ENCODE measurements around the gene MAGI2.
"Not testable (repeated sequence)": the region's sequence is repeated elsewhere in the genome, so short reads cannot be mapped to it uniquely, and the experiment has no call there.

MAGI2 gene

DNA sequence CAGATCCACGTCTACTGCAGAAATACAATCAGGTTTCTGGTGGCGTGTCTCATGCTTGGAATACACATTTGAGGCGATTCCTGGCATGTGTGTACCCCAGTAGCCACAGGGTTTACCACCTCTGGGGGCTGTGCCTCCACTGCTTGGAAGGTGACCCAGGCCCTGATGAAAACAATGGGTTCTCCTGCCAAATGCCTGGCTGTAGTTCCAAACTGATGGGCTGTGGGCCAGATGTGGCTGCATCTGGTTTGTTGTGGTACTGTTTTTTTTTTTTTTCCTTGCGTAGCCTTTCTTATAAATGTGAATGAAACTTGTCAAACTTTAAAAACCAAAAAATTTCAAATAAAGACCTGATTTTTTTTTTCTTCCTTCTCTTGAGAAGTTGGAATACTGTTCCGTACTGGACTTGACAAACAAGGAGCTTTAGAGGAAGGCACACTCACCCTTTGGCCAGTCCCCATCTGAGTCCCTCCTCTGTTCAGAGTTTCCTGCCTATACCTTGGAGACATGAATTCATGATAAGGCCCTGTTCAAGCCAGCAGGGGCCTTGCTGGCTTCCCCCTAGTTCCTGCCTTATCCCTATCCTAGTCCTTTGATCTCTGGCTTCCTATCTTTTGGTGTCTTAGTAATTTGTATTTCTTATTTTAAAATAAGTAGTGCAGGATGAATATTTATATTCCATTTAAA is 1437.8 kb downstream of the MAGI2 start:
- H3K27me3 Mint-ChIP-seq, result peaks cover 32% of the 10 kb centered on the region
- H3K27ac Mint-ChIP-seq (ENCODE audit: low read depth), result no peak overlapping the region
- peaks cover 7% of the 10 kb centered on the region for H3K36me3 Mint-ChIP-seq (ENCODE audit: insufficient read depth)
- H3K4me1 Mint-ChIP-seq, result peaks cover 18% of the 10 kb centered on the region
- no peak overlapping the region for H3K4me3 Mint-ChIP-seq
- H3K9me3 Mint-ChIP-seq, result no peaks in the 10 kb centered on the region
- ATAC-seq (replicated peaks; ENCODE audit: extremely low read depth, poor library complexity, severe bottlenecking), result no peak
- DNase-seq (ENCODE audit: low spot score in 2 of 2), result no peak

DNA sequence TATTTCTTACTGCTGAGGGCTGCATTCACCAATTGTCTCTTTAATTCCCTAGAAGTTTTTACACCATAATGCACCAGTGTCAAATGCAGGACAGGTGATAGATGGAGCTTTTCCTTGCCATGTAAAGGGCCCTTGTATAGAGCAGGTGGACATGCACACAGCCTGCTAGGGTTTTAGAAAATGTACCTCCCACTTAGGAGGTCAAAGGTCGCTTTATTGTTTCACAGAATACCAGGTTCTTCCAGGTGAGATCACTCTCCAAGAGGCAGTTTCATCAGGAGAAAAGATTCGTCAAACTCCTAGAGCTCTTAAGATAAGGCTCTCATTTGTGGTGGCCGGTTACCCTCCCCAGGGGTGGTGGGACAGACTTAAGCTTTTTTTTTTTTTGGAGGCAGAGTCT is 1439.1 kb downstream of the MAGI2 start:
- no peak for ATAC-seq (replicated peaks; ENCODE audit: extremely low read depth, poor library complexity, severe bottlenecking)
- H3K27ac Mint-ChIP-seq (ENCODE audit: low read depth), result no peak overlapping the region
- peaks cover 13% of the 10 kb centered on the region for H3K4me1 Mint-ChIP-seq
- peaks cover 32% of the 10 kb centered on the region for H3K27me3 Mint-ChIP-seq
- DNase-seq (ENCODE audit: low spot score in 2 of 2), result no peak
- no peaks in the 10 kb centered on the region for H3K9me3 Mint-ChIP-seq
- no peak overlapping the region for H3K4me3 Mint-ChIP-seq
- peaks cover 5% of the 10 kb centered on the region for H3K36me3 Mint-ChIP-seq (ENCODE audit: insufficient read depth)

DNA sequence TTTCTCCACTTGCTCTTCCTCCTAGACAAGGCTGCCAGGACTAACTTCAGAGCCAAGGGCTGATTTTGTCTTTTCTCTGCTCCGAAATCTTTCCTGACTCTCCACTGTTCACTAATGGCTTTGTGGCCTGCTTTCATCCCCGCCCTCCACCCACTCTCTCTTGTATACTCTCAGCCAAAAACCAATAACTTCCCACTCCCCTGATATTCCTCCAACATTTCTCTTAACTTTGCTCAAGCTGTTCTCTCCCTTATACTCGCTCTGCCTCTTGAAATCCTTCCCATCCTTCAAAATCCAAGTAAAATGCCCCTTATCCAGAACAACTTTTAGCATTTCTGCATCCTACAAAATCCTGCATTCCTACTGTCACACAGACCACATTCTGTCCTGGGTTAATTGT is 1440.1 kb downstream of the MAGI2 start:
- Mint-ChIP-seq H3K4me1 (peaks cover 7% of the 10 kb centered on the region), H3K27me3 (peaks cover 32% of the 10 kb centered on the region), H3K36me3 (ENCODE audit: insufficient read depth) (peaks cover 3% of the 10 kb centered on the region), H3K9me3 (no peaks in the 10 kb centered on the region), H3K4me3 (no peak overlapping the region), H3K27ac (ENCODE audit: low read depth) (no peak overlapping the region)
- ATAC-seq (replicated peaks; ENCODE audit: extremely low read depth, poor library complexity, severe bottlenecking), result no peak
- no peak for DNase-seq (ENCODE audit: low spot score in 2 of 2)

DNA sequence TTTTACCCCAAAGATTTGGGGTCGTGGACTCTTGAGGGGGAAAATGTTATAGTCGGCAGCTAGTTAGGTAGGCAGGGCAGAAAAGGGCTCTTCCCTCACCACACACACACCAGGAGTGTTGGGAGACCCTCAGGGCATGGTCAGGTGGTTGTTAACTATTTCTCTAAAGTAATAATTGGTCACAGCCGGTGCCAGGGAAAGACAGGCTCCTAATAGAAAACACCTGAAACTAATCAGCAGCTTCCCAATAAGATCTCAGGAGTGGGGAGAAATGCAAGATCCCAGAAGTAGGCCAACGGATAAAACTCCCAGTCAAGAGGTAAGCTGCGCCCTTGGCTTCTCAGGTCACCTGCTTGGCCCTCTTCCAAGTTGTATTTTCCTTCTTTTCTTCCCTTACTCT is 1441.8 kb downstream of the MAGI2 start:
- no peak for ATAC-seq (replicated peaks; ENCODE audit: extremely low read depth, poor library complexity, severe bottlenecking)
- H3K4me3 Mint-ChIP-seq, result no peak overlapping the region
- H3K27ac Mint-ChIP-seq (ENCODE audit: low read depth), result no peak overlapping the region

DNA sequence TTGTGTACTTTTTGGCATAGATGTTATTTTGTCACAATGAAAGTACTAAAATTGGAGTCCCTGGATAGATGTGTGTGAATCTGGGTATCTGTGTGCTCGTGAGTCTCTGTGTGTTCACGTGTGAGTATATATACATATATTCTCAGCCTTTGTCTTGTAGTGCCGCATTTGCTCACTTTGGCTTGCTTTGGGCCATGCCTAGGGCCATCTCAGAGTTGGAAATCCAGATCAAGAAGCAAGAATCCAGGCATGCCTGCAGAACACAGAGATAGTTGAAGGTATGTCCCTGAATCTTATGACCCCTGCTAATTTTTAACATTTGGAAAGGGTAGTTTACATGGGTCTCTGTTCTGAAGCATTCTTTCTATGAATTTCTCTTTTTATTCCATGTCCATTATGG is 1446.2 kb downstream of the MAGI2 start:
- Mint-ChIP-seq H3K4me1 (no peaks in the 10 kb centered on the region), H3K4me3 (no peak overlapping the region), H3K36me3 (ENCODE audit: insufficient read depth) (no peaks in the 10 kb centered on the region), H3K27me3 (peaks cover 4% of the 10 kb centered on the region), H3K27ac (ENCODE audit: low read depth) (no peak overlapping the region), H3K9me3 (no peaks in the 10 kb centered on the region)
- DNase-seq (ENCODE audit: low spot score in 2 of 2), result no peak
- ATAC-seq (replicated peaks; ENCODE audit: extremely low read depth, poor library complexity, severe bottlenecking), result no peak

More for the DNA sequence above, 1441.8 kb downstream of the MAGI2 start:
- DNase-seq (ENCODE audit: low spot score in 2 of 2), result no peak
- Mint-ChIP-seq H3K9me3 (no peaks in the 10 kb centered on the region), H3K4me1 (no peaks in the 10 kb centered on the region), H3K36me3 (ENCODE audit: insufficient read depth) (peaks cover 2% of the 10 kb centered on the region), H3K27me3 (peaks cover 23% of the 10 kb centered on the region)

DNA sequence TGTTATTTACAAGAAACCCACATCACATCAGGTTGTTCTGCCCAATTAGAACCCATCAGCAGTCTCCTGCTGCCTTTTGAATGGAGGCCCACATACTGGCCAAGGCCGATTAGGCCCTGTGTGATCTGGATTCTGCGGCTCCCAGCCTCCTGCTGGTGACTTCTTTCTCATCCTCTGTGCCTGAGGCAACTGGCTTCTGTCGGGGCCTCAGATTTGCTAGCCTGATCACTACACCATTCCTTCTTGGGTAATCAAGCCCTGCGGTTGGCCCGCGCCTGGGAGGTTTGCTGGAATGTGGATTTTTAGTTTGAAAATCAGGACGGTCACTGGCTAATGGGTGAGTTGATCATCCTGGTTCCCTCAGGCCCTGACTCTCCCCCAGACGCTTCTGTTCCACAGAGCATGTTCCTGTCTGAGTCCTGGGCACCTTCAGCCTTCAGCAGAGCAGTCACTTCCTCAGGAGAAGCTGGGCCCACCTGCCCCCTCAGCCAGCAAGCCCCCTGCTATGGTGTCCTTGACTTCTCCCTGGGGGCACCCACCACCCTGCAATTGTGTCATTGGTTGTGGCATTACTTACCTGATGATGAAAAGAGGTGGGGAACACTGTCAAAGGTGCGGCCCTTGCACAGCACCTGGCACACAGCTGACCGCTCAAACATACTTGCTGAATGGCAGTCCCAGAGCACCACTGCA is 1447.3 kb downstream of the MAGI2 start:
- H3K4me3 Mint-ChIP-seq, result no peak overlapping the region
- no peak overlapping the region for H3K27ac Mint-ChIP-seq (ENCODE audit: low read depth)
- no peak for DNase-seq (ENCODE audit: low spot score in 2 of 2)
- H3K4me1 Mint-ChIP-seq, result no peaks in the 10 kb centered on the region
- no peaks in the 10 kb centered on the region for H3K36me3 Mint-ChIP-seq (ENCODE audit: insufficient read depth)
- H3K27me3 Mint-ChIP-seq, result no peaks in the 10 kb centered on the region
- ATAC-seq (replicated peaks; ENCODE audit: extremely low read depth, poor library complexity, severe bottlenecking), result no peak
- no peaks in the 10 kb centered on the region for H3K9me3 Mint-ChIP-seq

DNA sequence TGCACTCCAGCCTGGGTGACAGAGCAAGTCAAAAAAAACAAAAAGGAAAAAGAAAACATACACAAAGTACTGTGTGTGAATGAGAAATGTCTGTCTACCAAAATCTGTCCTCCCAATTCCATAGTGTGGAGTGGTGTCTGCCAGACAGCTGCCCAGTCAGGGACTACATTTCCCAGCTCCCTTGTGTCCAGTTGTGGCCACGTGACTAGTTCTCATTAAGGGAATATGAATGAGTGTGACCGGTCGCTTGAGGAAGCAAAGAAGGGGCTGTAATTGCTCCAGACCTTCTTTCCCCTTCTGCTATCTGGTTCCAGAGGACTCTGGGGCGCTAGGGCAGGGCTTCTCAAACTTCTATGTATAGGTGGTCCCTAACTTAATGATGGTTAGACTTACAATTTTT is 1450.8 kb downstream of the MAGI2 start:
- Mint-ChIP-seq H3K4me1 (no peaks in the 10 kb centered on the region), H3K4me3 (no peak overlapping the region), H3K9me3 (no peaks in the 10 kb centered on the region), H3K27me3 (no peaks in the 10 kb centered on the region), H3K27ac (ENCODE audit: low read depth) (no peak overlapping the region), H3K36me3 (ENCODE audit: insufficient read depth) (no peaks in the 10 kb centered on the region)
- DNase-seq (ENCODE audit: low spot score in 2 of 2), result no peak
- no peak for ATAC-seq (replicated peaks; ENCODE audit: extremely low read depth, poor library complexity, severe bottlenecking)

DNA sequence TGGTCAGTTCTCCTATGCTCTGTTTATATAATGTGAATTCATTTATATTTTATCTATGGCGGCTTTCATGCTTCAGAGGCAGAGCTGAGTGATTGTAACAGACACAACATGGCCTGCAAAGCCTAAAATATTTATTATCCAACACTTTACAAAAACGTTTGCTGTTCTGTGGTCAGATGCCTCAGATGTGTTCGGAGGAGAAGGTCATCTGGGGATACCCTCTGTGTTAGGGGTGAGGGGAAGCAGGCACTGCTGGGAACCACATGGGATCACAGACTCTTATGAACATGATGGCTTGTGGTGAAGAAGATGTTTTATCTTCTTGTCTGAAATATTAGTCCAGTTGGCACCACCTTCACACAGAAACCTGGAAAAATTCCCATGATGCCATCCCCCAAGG is 1451.4 kb downstream of the MAGI2 start:
- ATAC-seq (replicated peaks; ENCODE audit: extremely low read depth, poor library complexity, severe bottlenecking), result no peak

DNA sequence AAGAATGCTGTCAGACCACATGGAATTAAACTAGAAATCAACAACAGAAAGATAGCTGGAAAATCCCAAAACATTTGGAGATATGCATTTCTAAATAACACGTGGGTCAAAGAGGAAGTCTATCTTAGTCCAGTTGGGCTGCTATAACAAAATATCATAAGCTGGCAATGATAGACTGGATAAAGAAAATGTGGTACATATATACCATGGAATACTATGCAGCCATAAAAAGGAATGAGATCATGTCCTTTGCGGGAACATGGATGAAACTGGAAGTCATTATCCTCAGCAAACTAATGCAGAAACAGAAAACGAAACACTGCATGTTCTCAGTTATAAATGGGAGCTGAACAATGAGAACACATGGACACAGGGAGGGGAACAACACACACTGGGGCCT is 1454.3 kb downstream of the MAGI2 start:
- H3K9me3 Mint-ChIP-seq; H3K36me3 Mint-ChIP-seq (ENCODE audit: insufficient read depth); H3K4me1 Mint-ChIP-seq; DNase-seq (ENCODE audit: low spot score in 2 of 2); H3K4me3 Mint-ChIP-seq; H3K27ac Mint-ChIP-seq (ENCODE audit: low read depth); ATAC-seq (replicated peaks; ENCODE audit: extremely low read depth, poor library complexity, severe bottlenecking); H3K27me3 Mint-ChIP-seq: not testable (repeated sequence)

More for the DNA sequence above, 1451.4 kb downstream of the MAGI2 start:
- Mint-ChIP-seq H3K4me3 (no peak overlapping the region), H3K36me3 (ENCODE audit: insufficient read depth) (no peaks in the 10 kb centered on the region), H3K27ac (ENCODE audit: low read depth) (no peak overlapping the region), H3K4me1 (no peaks in the 10 kb centered on the region), H3K27me3 (no peaks in the 10 kb centered on the region), H3K9me3 (no peaks in the 10 kb centered on the region)
- DNase-seq (ENCODE audit: low spot score in 2 of 2), result no peak

DNA sequence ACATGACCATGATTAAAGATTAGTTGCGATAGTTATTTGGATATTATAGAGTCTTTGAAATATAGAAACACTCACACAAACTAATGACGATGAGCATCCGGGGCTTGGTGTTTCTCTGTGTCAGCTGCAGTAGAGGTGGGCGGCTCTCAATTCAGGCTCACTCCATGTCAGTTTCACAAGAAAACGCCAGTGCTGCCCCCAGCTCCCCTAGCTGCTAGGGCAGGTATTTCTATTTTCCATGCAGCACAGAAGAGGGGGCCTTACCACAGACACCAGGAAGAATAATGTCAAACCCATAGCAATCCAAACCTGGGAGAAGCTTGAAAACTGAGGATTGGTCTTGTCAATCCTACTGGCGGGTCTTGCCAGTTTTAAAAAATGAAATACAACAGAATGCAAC is 1457.8 kb downstream of the MAGI2 start:
- Mint-ChIP-seq H3K4me3 (no peak overlapping the region), H3K4me1 (no peaks in the 10 kb centered on the region), H3K36me3 (ENCODE audit: insufficient read depth) (no peaks in the 10 kb centered on the region), H3K27me3 (peaks cover 12% of the 10 kb centered on the region), H3K9me3 (no peaks in the 10 kb centered on the region), H3K27ac (ENCODE audit: low read depth) (no peak overlapping the region)
- DNase-seq (ENCODE audit: low spot score in 2 of 2) (no peak), ATAC-seq (replicated peaks; ENCODE audit: extremely low read depth, poor library complexity, severe bottlenecking) (no peak)

DNA sequence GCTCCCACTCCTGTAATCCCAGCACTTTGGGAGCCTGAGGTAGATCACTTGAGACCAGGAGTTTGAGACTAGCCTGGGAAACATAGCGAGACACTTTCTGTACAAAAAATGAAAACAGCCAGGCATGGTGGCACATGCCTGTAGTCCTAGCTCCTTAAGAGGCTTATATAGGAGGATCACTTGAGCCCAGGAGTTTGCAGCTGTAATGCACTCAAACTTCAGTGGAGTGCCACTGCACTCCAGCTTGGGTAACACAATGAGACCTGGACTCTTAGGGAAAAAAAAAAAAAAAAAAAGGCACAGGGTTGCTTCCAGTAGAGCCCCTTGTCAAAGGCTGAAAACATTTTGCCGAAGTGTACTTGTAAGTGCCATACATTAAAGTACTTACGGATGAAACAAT is 1459.6 kb downstream of the MAGI2 start:
- H3K27ac Mint-ChIP-seq (ENCODE audit: low read depth), result no peak overlapping the region
- H3K9me3 Mint-ChIP-seq, result no peaks in the 10 kb centered on the region
- ATAC-seq (replicated peaks; ENCODE audit: extremely low read depth, poor library complexity, severe bottlenecking), result no peak
- peaks cover 14% of the 10 kb centered on the region for H3K27me3 Mint-ChIP-seq
- no peaks in the 10 kb centered on the region for H3K4me1 Mint-ChIP-seq
- H3K4me3 Mint-ChIP-seq, result no peak overlapping the region
- no peak for DNase-seq (ENCODE audit: low spot score in 2 of 2)
- H3K36me3 Mint-ChIP-seq (ENCODE audit: insufficient read depth), result no peaks in the 10 kb centered on the region

DNA sequence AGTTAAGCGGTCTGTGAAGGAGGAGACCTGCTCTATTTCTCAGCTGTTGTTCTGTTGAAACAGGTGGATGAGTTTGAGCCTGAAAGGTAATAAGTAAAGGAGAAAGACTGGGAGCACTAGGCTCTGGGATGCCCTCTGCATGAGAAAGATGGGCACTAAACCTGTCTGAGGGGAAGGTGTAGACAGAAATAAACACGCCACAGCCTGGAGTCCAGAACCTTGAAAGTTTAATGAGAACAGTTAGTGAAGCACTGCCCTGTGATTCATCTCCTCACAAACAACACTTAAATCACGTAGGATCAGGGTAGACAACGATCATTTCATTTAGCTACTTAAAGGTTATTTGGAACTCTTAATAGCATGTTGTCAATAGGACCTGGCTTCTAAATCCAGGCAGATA is 1461.8 kb downstream of the MAGI2 start:
- Mint-ChIP-seq H3K27ac (ENCODE audit: low read depth) (no peak overlapping the region), H3K27me3 (peaks cover 14% of the 10 kb centered on the region), H3K4me1 (no peaks in the 10 kb centered on the region), H3K36me3 (ENCODE audit: insufficient read depth) (no peaks in the 10 kb centered on the region), H3K4me3 (no peak overlapping the region), H3K9me3 (no peaks in the 10 kb centered on the region)
- no peak for ATAC-seq (replicated peaks; ENCODE audit: extremely low read depth, poor library complexity, severe bottlenecking)
- no peak for DNase-seq (ENCODE audit: low spot score in 2 of 2)

DNA sequence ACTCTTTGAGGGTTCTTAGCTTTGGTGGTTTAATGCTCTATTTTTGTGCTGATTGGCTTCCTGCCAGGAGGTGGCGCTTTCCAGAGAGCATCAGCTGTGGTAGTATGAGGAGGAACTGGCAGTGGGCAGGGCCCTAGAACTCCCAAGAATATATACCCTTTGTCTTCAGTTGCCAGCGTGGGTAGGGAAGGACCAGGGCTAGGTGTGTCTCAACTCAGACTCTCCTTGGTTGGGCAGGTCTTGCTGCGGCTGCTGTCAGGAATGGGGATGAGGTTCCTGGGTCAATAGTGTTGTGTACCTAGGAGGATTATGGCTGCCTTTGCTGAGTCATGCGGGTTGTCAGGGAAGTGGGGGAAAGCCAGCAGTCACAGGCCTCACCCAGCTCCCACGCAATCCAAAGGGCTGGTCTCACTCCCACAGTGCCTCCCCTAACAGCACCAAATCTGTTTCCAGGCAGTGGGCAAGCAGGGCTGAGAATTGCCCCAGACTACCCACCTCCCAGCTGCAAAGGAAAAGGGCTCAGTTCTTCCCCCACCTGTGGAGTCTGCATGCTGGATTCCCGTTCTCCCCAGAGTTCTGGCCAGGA is 1463.4 kb downstream of the MAGI2 start:
- no peak overlapping the region for H3K4me3 Mint-ChIP-seq
- no peaks in the 10 kb centered on the region for H3K4me1 Mint-ChIP-seq
- H3K27ac Mint-ChIP-seq (ENCODE audit: low read depth), result no peak overlapping the region
- DNase-seq (ENCODE audit: low spot score in 2 of 2) (no peak), ATAC-seq (replicated peaks; ENCODE audit: extremely low read depth, poor library complexity, severe bottlenecking) (no peak)
- H3K36me3 Mint-ChIP-seq (ENCODE audit: insufficient read depth), result no peaks in the 10 kb centered on the region
- H3K27me3 Mint-ChIP-seq, result peaks cover 14% of the 10 kb centered on the region
- no peaks in the 10 kb centered on the region for H3K9me3 Mint-ChIP-seq

All from central memory CD8-positive, alpha-beta T cell (primary cell).